Measurements from ENCODE around the gene ARHGEF9. TPM values are rescaled to one million over a fixed set of nuclear protein-coding genes. Genes with fewer than 3 reads are reported as not detected.

The ARHGEF9 gene
- total RNA-seq, 4 donors from 2014 or later = 18.2 to 34.3 (median 22.3) TPM

DNA sequence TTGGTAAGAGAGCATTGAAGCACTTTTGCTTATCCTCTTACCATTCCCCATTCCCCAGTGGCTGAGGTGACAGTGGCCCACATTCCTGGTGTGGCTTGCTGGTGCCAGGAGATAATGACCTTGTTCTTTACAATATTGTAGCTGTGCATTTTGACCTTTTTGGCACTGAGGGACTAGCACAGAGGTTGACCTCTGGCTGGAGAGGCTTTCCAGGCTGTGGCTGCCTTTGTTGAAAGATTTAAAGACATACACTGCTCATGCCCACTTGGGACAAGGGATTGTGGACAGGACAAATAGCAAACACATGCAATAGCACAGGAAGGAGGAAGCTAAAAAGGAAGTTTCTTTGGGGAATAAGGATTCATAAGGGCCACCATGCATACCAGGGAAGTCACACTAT lies 65.4 kb downstream of the ARHGEF9 start:
- H3K27ac ChIP-seq = no peak overlapping the region
- no peak overlapping the region for H3K4me3 ChIP-seq
- no peaks in the 10 kb centered on the region for H3K27me3 ChIP-seq
- no peaks in the 10 kb centered on the region for H3K4me1 ChIP-seq
- DNase-seq (ENCODE audit: low spot score in 2 of 2) = no peak
- no peaks in the 10 kb centered on the region for H3K9me3 ChIP-seq
- TF ChIP-seq EP300 (IDR thresholded peaks at IDR 0.05) (no peak), POLR2A (IDR thresholded peaks at IDR 0.05) (no peak), POLR2AphosphoS5 (IDR thresholded peaks at IDR 0.05) (no peak)
- TF ChIP-seq, protein P1, sequence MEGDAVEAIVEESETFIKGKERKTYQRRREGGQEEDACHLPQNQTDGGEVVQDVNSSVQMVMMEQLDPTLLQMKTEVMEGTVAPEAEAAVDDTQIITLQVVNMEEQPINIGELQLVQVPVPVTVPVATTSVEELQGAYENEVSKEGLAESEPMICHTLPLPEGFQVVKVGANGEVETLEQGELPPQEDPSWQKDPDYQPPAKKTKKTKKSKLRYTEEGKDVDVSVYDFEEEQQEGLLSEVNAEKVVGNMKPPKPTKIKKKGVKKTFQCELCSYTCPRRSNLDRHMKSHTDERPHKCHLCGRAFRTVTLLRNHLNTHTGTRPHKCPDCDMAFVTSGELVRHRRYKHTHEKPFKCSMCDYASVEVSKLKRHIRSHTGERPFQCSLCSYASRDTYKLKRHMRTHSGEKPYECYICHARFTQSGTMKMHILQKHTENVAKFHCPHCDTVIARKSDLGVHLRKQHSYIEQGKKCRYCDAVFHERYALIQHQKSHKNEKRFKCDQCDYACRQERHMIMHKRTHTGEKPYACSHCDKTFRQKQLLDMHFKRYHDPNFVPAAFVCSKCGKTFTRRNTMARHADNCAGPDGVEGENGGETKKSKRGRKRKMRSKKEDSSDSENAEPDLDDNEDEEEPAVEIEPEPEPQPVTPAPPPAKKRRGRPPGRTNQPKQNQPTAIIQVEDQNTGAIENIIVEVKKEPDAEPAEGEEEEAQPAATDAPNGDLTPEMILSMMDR (IDR thresholded peaks at IDR 0.05) = no peak
- H3K36me3 ChIP-seq = no peaks in the 10 kb centered on the region

DNA sequence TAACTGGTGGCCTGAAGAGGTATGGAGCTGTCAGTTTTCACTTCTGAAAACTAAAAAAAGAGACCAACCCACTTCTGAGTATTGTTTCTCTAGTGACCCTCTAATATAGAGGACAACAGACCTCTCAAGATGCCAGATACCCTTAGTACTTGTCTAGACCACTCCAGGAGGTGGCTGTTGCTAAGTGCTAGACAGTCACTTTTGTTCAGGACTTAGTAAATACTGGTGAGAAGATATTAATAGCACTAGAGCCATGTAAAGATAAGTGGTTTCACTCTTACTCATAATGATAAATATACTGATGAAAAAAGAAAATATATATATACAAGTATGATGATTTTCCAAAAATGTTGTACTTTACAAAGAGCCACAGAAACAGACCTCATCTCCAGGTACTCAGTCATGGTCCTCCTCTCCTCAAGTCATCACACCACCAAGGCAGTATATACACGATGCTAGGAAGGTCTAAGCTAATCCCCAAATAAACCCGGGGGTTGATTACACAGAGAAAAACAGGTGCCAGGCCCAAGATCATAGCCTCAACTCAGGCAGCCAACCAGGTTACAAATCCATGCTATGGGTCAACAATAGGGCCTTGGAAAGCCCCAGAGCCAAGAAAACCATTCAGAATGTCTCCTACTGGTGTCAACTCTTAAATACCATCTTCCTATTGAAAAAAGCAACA lies 66.9 kb downstream of the ARHGEF9 start:
- TF ChIP-seq, protein P1 (IDR thresholded peaks at IDR 0.05) = no peak
- TF ChIP-seq POLR2AphosphoS5 (IDR thresholded peaks at IDR 0.05) (no peak), EP300 (IDR thresholded peaks at IDR 0.05) (no peak), POLR2A (IDR thresholded peaks at IDR 0.05) (no peak)
- 74% methylated on average over 2 of the region's 2 CpGs for WGBS
- H3K27ac ChIP-seq = no peak overlapping the region
- no peak overlapping the region for H3K4me3 ChIP-seq
- no peaks in the 10 kb centered on the region for H3K4me1 ChIP-seq
- no peaks in the 10 kb centered on the region for H3K27me3 ChIP-seq
- no peaks in the 10 kb centered on the region for H3K36me3 ChIP-seq
- no peak for DNase-seq (ENCODE audit: low spot score in 2 of 2)
- H3K9me3 ChIP-seq = no peaks in the 10 kb centered on the region

DNA sequence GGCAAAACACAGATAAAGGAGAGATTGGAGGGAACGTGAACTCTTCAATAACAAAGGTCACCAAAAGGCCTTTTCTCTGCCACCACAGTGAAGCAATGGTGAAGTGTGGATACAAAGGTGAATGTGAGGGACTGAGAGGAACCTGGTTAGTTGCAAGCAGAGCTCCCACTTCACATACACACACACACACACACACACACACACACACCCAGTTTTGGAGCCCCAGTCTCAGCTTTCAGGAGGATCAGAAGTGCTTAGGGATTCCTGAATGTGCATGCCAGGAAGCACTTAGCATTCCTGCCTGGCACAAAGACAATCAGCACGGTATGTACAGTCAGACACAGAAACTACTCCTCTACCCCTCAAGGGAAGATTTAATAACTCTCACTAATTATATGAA lies 71.5 kb downstream of the ARHGEF9 start:
- H3K9me3 ChIP-seq = no peaks in the 10 kb centered on the region
- 49% methylated on average over 2 of the region's 2 CpGs for WGBS

DNA sequence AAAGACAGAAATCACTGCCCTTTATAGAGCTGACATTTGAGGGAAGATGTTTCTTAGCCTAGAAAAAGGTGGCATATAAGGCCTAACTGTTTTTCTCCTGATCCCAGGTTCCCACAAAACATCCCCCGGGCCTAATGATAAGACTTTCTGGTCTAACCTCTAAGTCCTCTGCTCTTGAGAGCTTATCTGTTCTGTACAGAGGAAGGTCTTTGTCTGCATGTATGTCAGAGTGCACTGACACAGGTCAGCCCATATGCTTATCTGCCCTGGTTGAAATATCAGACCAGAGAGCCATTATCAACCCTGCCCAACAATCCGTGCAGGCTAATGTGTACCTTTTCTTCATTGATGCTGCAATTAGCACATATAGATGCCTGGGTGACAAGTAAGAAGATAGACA lies 76.2 kb downstream of the ARHGEF9 start:
- Histone ChIP-seq H3K27ac (no peak overlapping the region), H3K27me3 (no peaks in the 10 kb centered on the region), H3K36me3 (peaks cover 14% of the 10 kb centered on the region), H3K4me1 (no peaks in the 10 kb centered on the region), H3K9me3 (no peaks in the 10 kb centered on the region), H3K4me3 (no peak overlapping the region)
- 68% methylated on average over 2 of the region's 2 CpGs for WGBS
- DNase-seq (ENCODE audit: low spot score in 2 of 2) = no peak
- TF ChIP-seq POLR2AphosphoS5 (IDR thresholded peaks at IDR 0.05) (no peak), POLR2A (IDR thresholded peaks at IDR 0.05) (no peak), EP300 (IDR thresholded peaks at IDR 0.05) (no peak)
- TF ChIP-seq, protein P1 (IDR thresholded peaks at IDR 0.05) = no peak

More for the DNA sequence above, 71.5 kb downstream of the ARHGEF9 start:
- TF ChIP-seq POLR2A (IDR thresholded peaks at IDR 0.05) (no peak), POLR2AphosphoS5 (IDR thresholded peaks at IDR 0.05) (no peak), EP300 (IDR thresholded peaks at IDR 0.05) (no peak)
- TF ChIP-seq, protein P1 (IDR thresholded peaks at IDR 0.05) = no peak
- no peak overlapping the region for H3K27ac ChIP-seq
- H3K4me3 ChIP-seq = no peak overlapping the region
- H3K4me1 ChIP-seq = no peaks in the 10 kb centered on the region
- H3K27me3 ChIP-seq = no peaks in the 10 kb centered on the region
- no peak for DNase-seq (ENCODE audit: low spot score in 2 of 2)
- no peaks in the 10 kb centered on the region for H3K36me3 ChIP-seq

DNA sequence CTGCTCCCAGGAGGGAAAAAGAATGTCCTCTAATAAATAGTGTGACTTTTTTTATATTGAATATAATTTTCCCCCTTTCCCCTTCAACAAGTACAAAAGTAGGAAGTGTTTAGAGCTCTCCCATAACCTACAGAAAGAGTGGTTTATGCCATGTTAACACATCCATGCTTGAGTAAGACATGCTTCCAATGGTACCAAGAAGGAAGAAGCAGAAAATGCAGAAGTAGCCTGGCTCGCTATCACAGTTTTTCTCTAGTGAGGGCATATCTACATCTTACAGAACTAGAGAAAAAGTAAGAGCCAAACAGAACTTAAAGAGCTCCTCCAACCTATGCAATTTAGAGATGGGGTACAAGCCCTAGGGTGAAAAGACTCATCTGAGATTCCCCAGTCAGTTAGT lies 82.5 kb downstream of the ARHGEF9 start:
- no peaks in the 10 kb centered on the region for H3K9me3 ChIP-seq
- peaks cover 29% of the 10 kb centered on the region for H3K36me3 ChIP-seq
- 93% methylated on average over 1 of the region's 1 CpG for WGBS
- H3K4me3 ChIP-seq = no peak overlapping the region
- no peaks in the 10 kb centered on the region for H3K27me3 ChIP-seq
- H3K4me1 ChIP-seq = no peaks in the 10 kb centered on the region
- TF ChIP-seq EP300 (IDR thresholded peaks at IDR 0.05) = no peak
- TF ChIP-seq POLR2A (IDR thresholded peaks at IDR 0.05) = no peak
- TF ChIP-seq, protein P1 (IDR thresholded peaks at IDR 0.05) = no peak
- no peak for TF ChIP-seq POLR2AphosphoS5 (IDR thresholded peaks at IDR 0.05)
- no peak for DNase-seq (ENCODE audit: low spot score in 2 of 2)
- H3K27ac ChIP-seq = no peak overlapping the region

All from suprapubic skin (tissue), 4 donors.